Body of pancreas (tissue), 4 donors: ENCODE measurements around the gene MAP3K21.

Experiments
- POLR2A ChIP-seq, 3 donors: fragments of 450-650 bp; IDR thresholded peaks; one replicate each; pipeline ENCODE4 v1.6.1; 2016; ENCODE audit warnings: antibody characterized with exemption in 3 of 3, mild to moderate bottlenecking in 2 of 3
- TF ChIP-seq, protein P1 (sequence below), 7 experiments: fragments of 450-650 bp in 4 of 7; fragments of 200-600 bp in 3 of 7; sonication (generic) in 3 of 7; IDR thresholded peaks; one replicate each; pipeline ENCODE4 v1.5.1; 2016 to 2019; ENCODE audit warnings: antibody characterized with exemption in 7 of 7

DNA sequence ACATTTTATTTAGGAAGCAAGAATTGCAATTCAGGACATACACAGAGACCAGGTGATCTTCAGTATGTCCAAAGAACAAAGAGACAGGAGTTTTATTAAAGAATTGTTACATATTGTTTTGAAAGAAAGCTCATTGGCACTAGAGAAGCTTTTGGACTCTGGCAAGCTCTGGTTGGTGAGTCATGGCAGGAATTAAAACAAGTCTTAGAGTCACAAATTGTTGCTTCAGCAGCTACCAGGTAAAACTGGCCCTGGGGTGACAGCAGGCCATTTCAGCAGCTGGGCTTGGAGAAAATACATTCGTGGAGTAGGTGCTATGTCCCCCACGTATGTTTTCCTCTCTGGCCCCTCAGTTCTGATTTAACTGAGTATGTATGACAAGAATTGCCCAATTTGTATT lies 58.8 kb downstream of the MAP3K21 start:
- TF ChIP-seq, protein P1, sequence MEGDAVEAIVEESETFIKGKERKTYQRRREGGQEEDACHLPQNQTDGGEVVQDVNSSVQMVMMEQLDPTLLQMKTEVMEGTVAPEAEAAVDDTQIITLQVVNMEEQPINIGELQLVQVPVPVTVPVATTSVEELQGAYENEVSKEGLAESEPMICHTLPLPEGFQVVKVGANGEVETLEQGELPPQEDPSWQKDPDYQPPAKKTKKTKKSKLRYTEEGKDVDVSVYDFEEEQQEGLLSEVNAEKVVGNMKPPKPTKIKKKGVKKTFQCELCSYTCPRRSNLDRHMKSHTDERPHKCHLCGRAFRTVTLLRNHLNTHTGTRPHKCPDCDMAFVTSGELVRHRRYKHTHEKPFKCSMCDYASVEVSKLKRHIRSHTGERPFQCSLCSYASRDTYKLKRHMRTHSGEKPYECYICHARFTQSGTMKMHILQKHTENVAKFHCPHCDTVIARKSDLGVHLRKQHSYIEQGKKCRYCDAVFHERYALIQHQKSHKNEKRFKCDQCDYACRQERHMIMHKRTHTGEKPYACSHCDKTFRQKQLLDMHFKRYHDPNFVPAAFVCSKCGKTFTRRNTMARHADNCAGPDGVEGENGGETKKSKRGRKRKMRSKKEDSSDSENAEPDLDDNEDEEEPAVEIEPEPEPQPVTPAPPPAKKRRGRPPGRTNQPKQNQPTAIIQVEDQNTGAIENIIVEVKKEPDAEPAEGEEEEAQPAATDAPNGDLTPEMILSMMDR (IDR thresholded peaks at IDR 0.05): no peak
- TF ChIP-seq POLR2A (IDR thresholded peaks at IDR 0.05): no peak
